Measurements from ENCODE around the gene CGNL1.

DNA sequence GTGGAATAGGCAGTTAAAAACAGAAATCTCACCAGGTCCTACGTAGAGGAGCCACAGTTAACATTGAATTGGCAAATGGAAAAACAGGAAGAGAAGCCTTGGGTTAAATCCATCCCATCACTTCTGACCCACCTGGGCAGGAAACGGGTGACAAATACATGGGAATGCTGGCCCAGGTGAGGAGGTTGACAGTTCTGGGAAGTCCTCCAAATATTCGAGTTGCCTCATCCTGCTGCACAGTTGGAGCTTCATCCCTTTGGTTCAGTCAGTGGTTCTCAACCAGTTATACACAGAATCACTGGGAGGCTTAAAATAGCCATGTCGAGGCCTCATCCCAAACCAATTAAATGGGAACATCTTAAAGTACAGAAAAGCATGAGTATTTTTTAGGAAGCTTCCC, 220.7 kb downstream of the CGNL1 start:
- TF ChIP-seq, protein P1, sequence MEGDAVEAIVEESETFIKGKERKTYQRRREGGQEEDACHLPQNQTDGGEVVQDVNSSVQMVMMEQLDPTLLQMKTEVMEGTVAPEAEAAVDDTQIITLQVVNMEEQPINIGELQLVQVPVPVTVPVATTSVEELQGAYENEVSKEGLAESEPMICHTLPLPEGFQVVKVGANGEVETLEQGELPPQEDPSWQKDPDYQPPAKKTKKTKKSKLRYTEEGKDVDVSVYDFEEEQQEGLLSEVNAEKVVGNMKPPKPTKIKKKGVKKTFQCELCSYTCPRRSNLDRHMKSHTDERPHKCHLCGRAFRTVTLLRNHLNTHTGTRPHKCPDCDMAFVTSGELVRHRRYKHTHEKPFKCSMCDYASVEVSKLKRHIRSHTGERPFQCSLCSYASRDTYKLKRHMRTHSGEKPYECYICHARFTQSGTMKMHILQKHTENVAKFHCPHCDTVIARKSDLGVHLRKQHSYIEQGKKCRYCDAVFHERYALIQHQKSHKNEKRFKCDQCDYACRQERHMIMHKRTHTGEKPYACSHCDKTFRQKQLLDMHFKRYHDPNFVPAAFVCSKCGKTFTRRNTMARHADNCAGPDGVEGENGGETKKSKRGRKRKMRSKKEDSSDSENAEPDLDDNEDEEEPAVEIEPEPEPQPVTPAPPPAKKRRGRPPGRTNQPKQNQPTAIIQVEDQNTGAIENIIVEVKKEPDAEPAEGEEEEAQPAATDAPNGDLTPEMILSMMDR (IDR thresholded peaks at IDR 0.05), result no peak
- no peak for TF ChIP-seq POLR2A (IDR thresholded peaks at IDR 0.05)
